HT-29 (cell line): ENCODE results near the gene PRR12. TPM values are rescaled to one million over a fixed set of nuclear protein-coding genes. Genes with fewer than 3 reads are reported as not detected.
"Not testable (repeated sequence)": the region's sequence is repeated elsewhere in the genome, so short reads cannot be mapped to it uniquely, and the experiment has no call there.

Experiments used
- DNase-seq: peaks from one replicate; pipeline ENCODE4 v3.0.0-alpha.2; 2015; ENCODE audit warnings: low spot score
- total RNA-seq: library from RNA; depleted of rRNA; stranded (reverse); fragments of >200 nt; shearing (Covaris generic); gene quantifications from 2 replicates; pipeline ENCODE4 v1.2.3, GENCODE V29; 2014

The PRR12 gene
- total RNA-seq, 1 experiment from 2014 or later = 15.3 TPM

GRCh38 chr19:49617860-49618259 is 26.9 kb downstream of the PRR12 start:
- DNase-seq = not testable (repeated sequence)

- no peak for DNase-seq
Measured at GRCh38 chr19:49624967-49625910, 34.3 kb downstream of the PRR12 start.

GRCh38 chr19:49626226-49626625 is 35.2 kb downstream of the PRR12 start:
- no peak for DNase-seq

- DNase-seq = no peak
Measured at GRCh38 chr19:49629659-49630058, 38.7 kb downstream of the PRR12 start.

- no peak for DNase-seq
Measured at GRCh38 chr19:49631014-49631588, 40.1 kb downstream of the PRR12 start.

- DNase-seq = no peak
Measured at GRCh38 chr19:49631610-49632192, 40.7 kb downstream of the PRR12 start.

GRCh38 chr19:49632576-49632975 is 41.6 kb downstream of the PRR12 start:
- no peak for DNase-seq

- not testable (repeated sequence) for DNase-seq
Measured at GRCh38 chr19:49633273-49633672, 42.3 kb downstream of the PRR12 start.

GRCh38 chr19:49635530-49636232 is 44.7 kb downstream of the PRR12 start:
- no peak for DNase-seq

- no peak for DNase-seq
Measured at GRCh38 chr19:49636233-49636932, 45.4 kb downstream of the PRR12 start.

- DNase-seq = peak; percentile 86
Measured at GRCh38 chr19:49637821-49638738, 47.1 kb downstream of the PRR12 start.

GRCh38 chr19:49639401-49640112 is 48.6 kb downstream of the PRR12 start:
- DNase-seq = no peak

GRCh38 chr19:49640113-49640898 is 49.3 kb downstream of the PRR12 start, which contains the start of gene RRAS:
RRAS (minus strand) TSS chr19:49640143; CDS start chr19:49640098, 45 bp downstream.
- DNase-seq = peak; percentile 100

GRCh38 chr19:49641688-49642491 is 50.9 kb downstream of the PRR12 start, which contains the start of gene SCAF1:
SCAF1 (plus strand) TSS chr19:49642209; CDS start chr19:49645027, 2,818 bp downstream.
- DNase-seq = peak; percentile 100

GRCh38 chr19:49642492-49643035 is 51.6 kb downstream of the PRR12 start:
- no peak for DNase-seq

GRCh38 chr19:49643466-49643865 is 52.5 kb downstream of the PRR12 start:
- DNase-seq = no peak

GRCh38 chr19:49645592-49645991 is 54.6 kb downstream of the PRR12 start:
- no peak for DNase-seq
